Transverse colon (tissue), 4 donors: ENCODE measurements around the gene PLEKHJ1.

Experiments used
- CTCF ChIP-seq, 5 experiments: fragments of 200-600 bp in 3 of 5; fragments of 450-650 bp in 2 of 5; sonication (generic) in 3 of 5; IDR thresholded peaks; 1 replicate in 2 of 5; 2 replicates in 3 of 5; pipeline ENCODE4 v1.5.1; 2016 to 2017; ENCODE audit warnings: antibody characterized with exemption in 5 of 5, inconsistent platforms in 3 of 5, mild to moderate bottlenecking in 2 of 5, moderate library complexity in 1 of 5
- EP300 ChIP-seq: sonication (generic); formaldehyde crosslinking; IDR thresholded peaks from one replicate; pipeline ENCODE4 v1.6.1; 2017; ENCODE audit warnings: antibody characterized with exemption, low read depth
- POLR2AphosphoS5 ChIP-seq, 3 donors: sonication (generic); formaldehyde crosslinking; IDR thresholded peaks; one replicate each; pipeline ENCODE4 v1.6.1; 2016; ENCODE audit warnings: antibody characterized with exemption in 3 of 3

GRCh38 chr19:2202366-2202765 lies 33.8 kb downstream of the PLEKHJ1 start:
- TF ChIP-seq POLR2AphosphoS5 (IDR thresholded peaks at IDR 0.05) (no peak), CTCF (IDR thresholded peaks at IDR 0.05) (no peak), EP300 (no peak)
